Erythroblast (primary cell): ENCODE data around the gene UBA3.

Experiments used
- GATA1 ChIP-seq: IDR thresholded peaks from 2 replicates; pipeline ENCODE4 v1.6.1; 2011; ENCODE audit warnings: low read depth, mild to moderate bottlenecking, control low read depth, low read length, moderate library complexity
- POLR2A ChIP-seq: IDR thresholded peaks from 2 replicates; pipeline ENCODE4 v1.6.1; 2011; ENCODE audit warnings: mild to moderate bottlenecking, low read length

DNA sequence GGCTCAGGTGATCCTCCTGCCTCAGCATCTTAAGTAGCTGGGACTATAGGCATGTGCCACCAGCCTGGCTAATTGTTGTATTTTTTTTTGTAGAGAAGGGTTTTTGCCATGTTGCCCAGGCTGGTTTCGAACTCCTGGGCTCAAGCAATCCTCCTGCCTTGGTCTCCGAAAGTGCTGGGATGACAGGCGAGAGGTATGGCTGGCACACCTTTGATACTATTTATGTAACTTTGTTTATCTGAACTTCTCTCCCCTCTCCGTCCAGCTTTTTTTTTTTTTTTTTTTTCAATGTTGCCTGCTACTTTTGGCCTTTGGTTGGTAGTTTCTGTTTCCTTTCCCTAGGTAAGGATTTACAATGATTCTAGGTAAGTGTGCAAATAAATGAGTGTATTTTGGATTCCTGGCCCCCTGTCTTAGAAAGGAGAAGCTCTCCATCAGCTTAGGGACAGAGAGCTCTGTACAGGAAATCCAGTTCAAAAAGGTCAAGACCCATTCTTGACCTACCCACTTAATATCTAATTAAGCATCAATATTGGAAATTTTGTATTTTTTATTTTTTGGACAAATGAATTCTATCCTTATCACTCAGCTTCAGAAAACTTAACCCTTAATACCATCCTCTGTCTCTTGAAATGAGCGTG, 11.3 kb upstream of the UBA3 start:
- TF ChIP-seq POLR2A = no peak
- no peak for TF ChIP-seq GATA1
